GM18867 (cell line): ENCODE measurements around the gene SLC25A13.
"Not testable (repeated sequence)": the region's sequence is repeated elsewhere in the genome, so short reads cannot be mapped to it uniquely, and the experiment has no call there.

Source experiments
- ATAC-seq: cut with Tn5 transposase; IDR thresholded peaks from one replicate; pipeline ENCODE4 v1.9.1; 2021; ENCODE audit warnings: mild to moderate bottlenecking, moderate library complexity; ENCODE audit not compliant: unreplicated experiment

Gene SLC25A13

GRCh38 chr7:96300986-96301385 is 20.9 kb downstream of the SLC25A13 start:
- ATAC-seq = no peak

- ATAC-seq = no peak
Observed at GRCh38 chr7:96300502-96300901, 21.4 kb downstream of the SLC25A13 start.

GRCh38 chr7:96299496-96299895 is 22.4 kb downstream of the SLC25A13 start:
- no peak for ATAC-seq

GRCh38 chr7:96297876-96298275 is 24.0 kb downstream of the SLC25A13 start:
- ATAC-seq = no peak

GRCh38 chr7:96297446-96297845 is 24.5 kb downstream of the SLC25A13 start:
- not testable (repeated sequence) for ATAC-seq

- not testable (repeated sequence) for ATAC-seq
Observed at GRCh38 chr7:96293911-96294310, 28.0 kb downstream of the SLC25A13 start.

GRCh38 chr7:96287559-96287958 is 34.3 kb downstream of the SLC25A13 start:
- no peak for ATAC-seq

- no peak for ATAC-seq
Observed at GRCh38 chr7:96287132-96287531, 34.8 kb downstream of the SLC25A13 start.

- ATAC-seq = peak; percentile 86
Observed at GRCh38 chr7:96285579-96285978, 36.3 kb downstream of the SLC25A13 start.

GRCh38 chr7:96284835-96285234 is 37.1 kb downstream of the SLC25A13 start:
- peak; percentile 44 for ATAC-seq

GRCh38 chr7:96284240-96284639 is 37.7 kb downstream of the SLC25A13 start:
- ATAC-seq = no peak

GRCh38 chr7:96282835-96283234 is 39.1 kb downstream of the SLC25A13 start:
- ATAC-seq = no peak

GRCh38 chr7:96277921-96278320 is 44.0 kb downstream of the SLC25A13 start:
- no peak for ATAC-seq

GRCh38 chr7:96276019-96276418 is 45.9 kb downstream of the SLC25A13 start:
- ATAC-seq = no peak

- ATAC-seq = no peak
Observed at GRCh38 chr7:96273716-96274115, 48.2 kb downstream of the SLC25A13 start.

- no peak for ATAC-seq
Observed at GRCh38 chr7:96269246-96269994, 52.5 kb downstream of the SLC25A13 start.

- no peak for ATAC-seq
Observed at GRCh38 chr7:96266580-96266979, 55.3 kb downstream of the SLC25A13 start.

GRCh38 chr7:96266015-96266414 is 55.9 kb downstream of the SLC25A13 start:
- ATAC-seq = no peak

GRCh38 chr7:96253964-96254363 is 67.9 kb downstream of the SLC25A13 start:
- ATAC-seq = no peak

- no peak for ATAC-seq
Observed at GRCh38 chr7:96253441-96253840, 68.5 kb downstream of the SLC25A13 start.

- no peak for ATAC-seq
Observed at GRCh38 chr7:96250776-96251361, 71.0 kb downstream of the SLC25A13 start.

GRCh38 chr7:96248405-96248804 is 73.5 kb downstream of the SLC25A13 start:
- ATAC-seq = no peak

- no peak for ATAC-seq
Observed at GRCh38 chr7:96246919-96247318, 75.0 kb downstream of the SLC25A13 start.
